ENCODE measurements around the gene MFNG.

DNA sequence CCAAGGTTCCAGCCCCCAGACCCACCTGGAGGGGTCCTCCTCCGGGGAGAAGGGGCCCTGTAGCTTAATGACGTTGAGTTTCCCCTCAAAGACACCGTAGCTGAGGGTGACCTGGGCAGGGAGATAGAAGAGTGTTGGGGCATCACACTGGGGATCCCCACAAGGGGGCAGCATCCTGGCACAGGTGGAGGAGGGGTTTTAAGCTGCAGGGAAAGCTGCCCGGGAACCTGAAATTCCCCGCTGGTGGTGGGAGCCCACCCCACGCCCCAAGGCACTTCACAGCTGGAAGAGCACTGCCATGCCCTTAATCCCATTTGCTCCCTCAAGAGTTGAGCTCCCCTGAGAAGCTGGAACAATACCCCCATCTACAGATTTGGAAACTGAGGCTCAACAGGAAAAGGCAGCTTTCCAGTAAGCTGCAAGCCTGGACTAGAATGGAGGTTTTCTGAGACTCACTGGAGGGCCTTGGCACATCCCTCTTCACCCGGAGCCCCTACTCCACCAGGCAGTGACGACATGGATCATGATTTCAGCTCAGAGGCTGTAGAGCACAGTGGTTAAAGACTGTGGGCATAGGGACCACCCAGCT lies 13.7 kb downstream of the MFNG start:
- no peak for TF ChIP-seq POLR2AphosphoS5 (IDR thresholded peaks at IDR 0.05)
- TF ChIP-seq, protein P1, sequence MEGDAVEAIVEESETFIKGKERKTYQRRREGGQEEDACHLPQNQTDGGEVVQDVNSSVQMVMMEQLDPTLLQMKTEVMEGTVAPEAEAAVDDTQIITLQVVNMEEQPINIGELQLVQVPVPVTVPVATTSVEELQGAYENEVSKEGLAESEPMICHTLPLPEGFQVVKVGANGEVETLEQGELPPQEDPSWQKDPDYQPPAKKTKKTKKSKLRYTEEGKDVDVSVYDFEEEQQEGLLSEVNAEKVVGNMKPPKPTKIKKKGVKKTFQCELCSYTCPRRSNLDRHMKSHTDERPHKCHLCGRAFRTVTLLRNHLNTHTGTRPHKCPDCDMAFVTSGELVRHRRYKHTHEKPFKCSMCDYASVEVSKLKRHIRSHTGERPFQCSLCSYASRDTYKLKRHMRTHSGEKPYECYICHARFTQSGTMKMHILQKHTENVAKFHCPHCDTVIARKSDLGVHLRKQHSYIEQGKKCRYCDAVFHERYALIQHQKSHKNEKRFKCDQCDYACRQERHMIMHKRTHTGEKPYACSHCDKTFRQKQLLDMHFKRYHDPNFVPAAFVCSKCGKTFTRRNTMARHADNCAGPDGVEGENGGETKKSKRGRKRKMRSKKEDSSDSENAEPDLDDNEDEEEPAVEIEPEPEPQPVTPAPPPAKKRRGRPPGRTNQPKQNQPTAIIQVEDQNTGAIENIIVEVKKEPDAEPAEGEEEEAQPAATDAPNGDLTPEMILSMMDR (IDR thresholded peaks at IDR 0.05): peak in 1 of 3 donors; percentile 29
- TF ChIP-seq POLR2A (IDR thresholded peaks at IDR 0.05): no peak
